ENCODE measurements around the gene PTGR1. TPM values are rescaled to one million over a fixed set of nuclear protein-coding genes. Genes with fewer than 3 reads are reported as not detected.
A peak's percentile ranks its signal among the peaks of the same experiment; 100 is the strongest.

The PTGR1 gene
- polyA plus RNA-seq, 1 of the 3 experiments (the other 2 are of a cell fraction) = 33.0 TPM

- DNase-seq = no peak
- Histone ChIP-seq H2AFZ (ENCODE audit: low read depth) (no peak overlapping the region), H3K36me3 (replicated peaks in 1 of 2; ENCODE audit: control insufficient read depth in 1 of 2, insufficient read depth in 2 of 2, low read length in 1 of 2) (no peaks in the 10 kb centered on the region), H3F3A (replicated peaks; ENCODE audit: insufficient read depth) (peaks cover 7% of the 10 kb centered on the region), H3K79me2 (ENCODE audit: insufficient read depth) (no peaks in the 10 kb centered on the region), H3K4me3 (ENCODE audit: low read depth in 2 of 2, low read length in 1 of 2) (no peak overlapping the region), H3K9me3 (no peaks in the 10 kb centered on the region), H3K9me2 (no peaks in the 10 kb centered on the region), H3K4me2 (no peak overlapping the region), H3K9ac (no peak overlapping the region), H3K4me1 (ENCODE audit: control insufficient read depth in 1 of 2, insufficient read depth in 2 of 2, low read depth in 1 of 2, low read length in 1 of 2) (no peaks in the 10 kb centered on the region; a peak in 1 of 4 replicates), H3K27ac (ENCODE audit: low read depth in 2 of 2, low read length in 1 of 2) (no peak overlapping the region), H3K27me3 (ENCODE audit: insufficient read depth) (no peaks in the 10 kb centered on the region), H4K20me1 (ENCODE audit: insufficient read depth) (no peaks in the 10 kb centered on the region)
- ChIA-PET CTCF (interaction anchor here (1.0 kb wide), 1 partner anchor 10 kb away, joined by 3 read pairs; no protein-coding TSS in a partner anchor), POLR2A (no interaction called here)
- WGBS (ENCODE audit: low lambda C conversion rate) = 84% methylated on average over 4 of the region's 4 CpGs
- TF ChIP-seq JUND (IDR thresholded peaks at IDR 0.05) = no peak
- TF ChIP-seq FOXM1 (IDR thresholded peaks at IDR 0.05; ENCODE audit: low read depth) = no peak
- TF ChIP-seq CHD2 (IDR thresholded peaks at IDR 0.05; ENCODE audit: low read length, partially characterized antibody) = no peak
- TF ChIP-seq TCF12 (IDR thresholded peaks at IDR 0.05) = no peak
Observed at GRCh38 chr9:111603041-111603440, 3.6 kb upstream of the PTGR1 start.

GRCh38 chr9:111601237-111602018 lies 2.0 kb upstream of the PTGR1 start:
- H3F3A ChIP-seq (replicated peaks; ENCODE audit: insufficient read depth) = peaks cover 7% of the 10 kb centered on the region
- H3K4me2 ChIP-seq = no peak overlapping the region
- no peaks in the 10 kb centered on the region for H3K9me2 ChIP-seq
- no peak overlapping the region for H3K4me3 ChIP-seq (ENCODE audit: low read depth in 2 of 2, low read length in 1 of 2)
- H4K20me1 ChIP-seq (ENCODE audit: insufficient read depth) = no peaks in the 10 kb centered on the region
- ChIA-PET CTCF (interaction anchor here (2.1 kb wide), 1 partner anchor 20 kb away, joined by 7 read pairs; no protein-coding TSS in a partner anchor), POLR2A (no interaction called here)
- no peaks in the 10 kb centered on the region; a peak in 1 of 4 replicates for H3K4me1 ChIP-seq (ENCODE audit: control insufficient read depth in 1 of 2, insufficient read depth in 2 of 2, low read depth in 1 of 2, low read length in 1 of 2)
- 0 out of 2 replicates have a peak overlapping the region, but pooled peaks have one; percentile 17 for H2AFZ ChIP-seq (ENCODE audit: low read depth)
- H3K9me3 ChIP-seq = no peaks in the 10 kb centered on the region
- no peaks in the 10 kb centered on the region for H3K79me2 ChIP-seq (ENCODE audit: insufficient read depth)
- no peak overlapping the region for H3K9ac ChIP-seq
- DNase-seq = no peak
- H3K36me3 ChIP-seq (replicated peaks in 1 of 2; ENCODE audit: control insufficient read depth in 1 of 2, insufficient read depth in 2 of 2, low read length in 1 of 2) = peaks cover 5 to 7% of the 10 kb centered on the region in 2 experiments
- no peaks in the 10 kb centered on the region for H3K27me3 ChIP-seq (ENCODE audit: insufficient read depth)
- WGBS (ENCODE audit: low lambda C conversion rate) = 69% methylated on average over 10 of the region's 10 CpGs
- peak overlapping the region in 1 of 2 experiments; percentile 13; a peak in 1 of 4 replicates for H3K27ac ChIP-seq (ENCODE audit: low read depth in 2 of 2, low read length in 1 of 2)
- no peak for TF ChIP-seq CHD2 (IDR thresholded peaks at IDR 0.05; ENCODE audit: low read length, partially characterized antibody)
- TF ChIP-seq JUND (IDR thresholded peaks at IDR 0.05) = peak; percentile 20; the same call in 1 of the 2 replicates
- TF ChIP-seq PBX3 (IDR thresholded peaks at IDR 0.05) = 0 out of 2 replicates have a peak, but pooled peaks have one; percentile 29
- TF ChIP-seq FOSL2 (IDR thresholded peaks at IDR 0.05; ENCODE audit: borderline replicate concordance, low read depth) = no peak
- no peak for TF ChIP-seq EP300 (IDR thresholded peaks at IDR 0.05; ENCODE audit: borderline replicate concordance in 1 of 2, low read depth in 1 of 2, low read length in 1 of 2)
- TF ChIP-seq CTCF (IDR thresholded peaks at IDR 0.05) = no peak
- no peak for TF ChIP-seq TCF12 (IDR thresholded peaks at IDR 0.05)
- TF ChIP-seq MXI1 (IDR thresholded peaks at IDR 0.05; ENCODE audit: low read depth, low read length) = no peak
- TF ChIP-seq NRF1 (IDR thresholded peaks at IDR 0.05; ENCODE audit: low read depth, low read length) = no peak
- TF ChIP-seq NFIC (IDR thresholded peaks at IDR 0.05; ENCODE audit: borderline replicate concordance) = no peak
- no peak for TF ChIP-seq YY1 (IDR thresholded peaks at IDR 0.05; ENCODE audit: low read depth)
- no peak for TF ChIP-seq RXRA (IDR thresholded peaks at IDR 0.05; ENCODE audit: borderline replicate concordance, low read depth)
- no peak for TF ChIP-seq IRF3 (IDR thresholded peaks at IDR 0.05; ENCODE audit: low read depth, low read length)
- TF ChIP-seq RFX5 (IDR thresholded peaks at IDR 0.05; ENCODE audit: low read length) = no peak
- no peak for TF ChIP-seq EZH2phosphoT487 (IDR thresholded peaks at IDR 0.05; ENCODE audit: borderline replicate concordance, low read depth)
- TF ChIP-seq, protein P1, sequence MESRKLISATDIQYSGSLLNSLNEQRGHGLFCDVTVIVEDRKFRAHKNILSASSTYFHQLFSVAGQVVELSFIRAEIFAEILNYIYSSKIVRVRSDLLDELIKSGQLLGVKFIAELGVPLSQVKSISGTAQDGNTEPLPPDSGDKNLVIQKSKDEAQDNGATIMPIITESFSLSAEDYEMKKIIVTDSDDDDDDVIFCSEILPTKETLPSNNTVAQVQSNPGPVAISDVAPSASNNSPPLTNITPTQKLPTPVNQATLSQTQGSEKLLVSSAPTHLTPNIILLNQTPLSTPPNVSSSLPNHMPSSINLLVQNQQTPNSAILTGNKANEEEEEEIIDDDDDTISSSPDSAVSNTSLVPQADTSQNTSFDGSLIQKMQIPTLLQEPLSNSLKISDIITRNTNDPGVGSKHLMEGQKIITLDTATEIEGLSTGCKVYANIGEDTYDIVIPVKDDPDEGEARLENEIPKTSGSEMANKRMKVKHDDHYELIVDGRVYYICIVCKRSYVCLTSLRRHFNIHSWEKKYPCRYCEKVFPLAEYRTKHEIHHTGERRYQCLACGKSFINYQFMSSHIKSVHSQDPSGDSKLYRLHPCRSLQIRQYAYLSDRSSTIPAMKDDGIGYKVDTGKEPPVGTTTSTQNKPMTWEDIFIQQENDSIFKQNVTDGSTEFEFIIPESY (IDR thresholded peaks at IDR 0.05; ENCODE audit: borderline replicate concordance, low read depth) = no peak
- TF ChIP-seq MEF2A (IDR thresholded peaks at IDR 0.05; ENCODE audit: borderline replicate concordance, low read depth) = no peak

All from SK-N-SH (cell line).